ENCODE data around the gene ANKRD12. TPM values are rescaled to one million over a fixed set of nuclear protein-coding genes. Genes with fewer than 3 reads are reported as not detected.

Gene ANKRD12
- total and polyA plus RNA-seq, 2 experiments from 2014 or later = 23.9 to 92.4 TPM

GRCh38 chr18:9120796-9121195, 15.8 kb upstream of the ANKRD12 start (continued):
- TF ChIP-seq, protein P1, sequence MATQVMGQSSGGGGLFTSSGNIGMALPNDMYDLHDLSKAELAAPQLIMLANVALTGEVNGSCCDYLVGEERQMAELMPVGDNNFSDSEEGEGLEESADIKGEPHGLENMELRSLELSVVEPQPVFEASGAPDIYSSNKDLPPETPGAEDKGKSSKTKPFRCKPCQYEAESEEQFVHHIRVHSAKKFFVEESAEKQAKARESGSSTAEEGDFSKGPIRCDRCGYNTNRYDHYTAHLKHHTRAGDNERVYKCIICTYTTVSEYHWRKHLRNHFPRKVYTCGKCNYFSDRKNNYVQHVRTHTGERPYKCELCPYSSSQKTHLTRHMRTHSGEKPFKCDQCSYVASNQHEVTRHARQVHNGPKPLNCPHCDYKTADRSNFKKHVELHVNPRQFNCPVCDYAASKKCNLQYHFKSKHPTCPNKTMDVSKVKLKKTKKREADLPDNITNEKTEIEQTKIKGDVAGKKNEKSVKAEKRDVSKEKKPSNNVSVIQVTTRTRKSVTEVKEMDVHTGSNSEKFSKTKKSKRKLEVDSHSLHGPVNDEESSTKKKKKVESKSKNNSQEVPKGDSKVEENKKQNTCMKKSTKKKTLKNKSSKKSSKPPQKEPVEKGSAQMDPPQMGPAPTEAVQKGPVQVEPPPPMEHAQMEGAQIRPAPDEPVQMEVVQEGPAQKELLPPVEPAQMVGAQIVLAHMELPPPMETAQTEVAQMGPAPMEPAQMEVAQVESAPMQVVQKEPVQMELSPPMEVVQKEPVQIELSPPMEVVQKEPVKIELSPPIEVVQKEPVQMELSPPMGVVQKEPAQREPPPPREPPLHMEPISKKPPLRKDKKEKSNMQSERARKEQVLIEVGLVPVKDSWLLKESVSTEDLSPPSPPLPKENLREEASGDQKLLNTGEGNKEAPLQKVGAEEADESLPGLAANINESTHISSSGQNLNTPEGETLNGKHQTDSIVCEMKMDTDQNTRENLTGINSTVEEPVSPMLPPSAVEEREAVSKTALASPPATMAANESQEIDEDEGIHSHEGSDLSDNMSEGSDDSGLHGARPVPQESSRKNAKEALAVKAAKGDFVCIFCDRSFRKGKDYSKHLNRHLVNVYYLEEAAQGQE (IDR thresholded peaks at IDR 0.05; ENCODE audit: unreplicated experiment) = no peak
- TF ChIP-seq JUNB (IDR thresholded peaks at IDR 0.05; ENCODE audit: unreplicated experiment) (no peak), ZNF331 (CRISPR knock-in tag; IDR thresholded peaks at IDR 0.05; ENCODE audit: low read depth) (no peak), ZNF462 (CRISPR knock-in tag; IDR thresholded peaks at IDR 0.05) (no peak), STAT1 (IDR thresholded peaks at IDR 0.05; ENCODE audit: unreplicated experiment) (no peak)

DNA sequence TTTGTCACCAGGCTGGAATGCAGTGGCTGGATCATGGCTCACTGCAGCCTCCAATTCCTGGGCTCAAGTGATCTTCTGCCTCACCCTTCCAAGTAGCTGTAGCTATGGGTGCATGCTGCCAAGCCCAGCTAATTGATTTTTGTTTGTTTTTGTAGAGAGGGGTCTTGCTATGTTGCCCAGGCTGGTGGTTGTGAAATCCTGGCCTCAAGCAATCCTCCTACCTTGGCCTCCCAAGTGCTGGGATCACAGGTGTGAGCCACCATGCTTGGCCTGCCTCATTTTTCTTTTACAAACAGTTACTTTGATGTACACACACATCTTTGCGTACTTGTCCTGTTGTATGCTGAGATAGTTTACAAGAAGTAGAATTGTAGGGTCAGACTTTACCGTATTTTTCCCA, 13.1 kb upstream of the ANKRD12 start:
- Histone ChIP-seq H2AFZ (no peak overlapping the region), H3K27me3 (ENCODE audit: insufficient read depth) (no peaks in the 10 kb centered on the region), H3K4me2 (no peak overlapping the region), H3K4me3 (no peak overlapping the region), H3K79me2 (replicated peaks; ENCODE audit: insufficient read depth) (peaks cover 50% of the 10 kb centered on the region), H4K20me1 (replicated peaks; ENCODE audit: insufficient read depth) (no peaks in the 10 kb centered on the region; the same call in 1 of the 2 replicates), H3K4me1 (ENCODE audit: insufficient read depth) (no peaks in the 10 kb centered on the region), H3K9me2 (ENCODE audit: insufficient read depth) (no peaks in the 10 kb centered on the region), H3F3A (replicated peaks; ENCODE audit: low read depth) (no peaks in the 10 kb centered on the region), H3K27ac (ENCODE audit: low read depth) (no peak overlapping the region), H3K36me3 (ENCODE audit: insufficient read depth) (peaks cover 53% of the 10 kb centered on the region)
- Mint-ChIP-seq H3K4me3 (no peak overlapping the region), H3K9me3 (no peaks in the 10 kb centered on the region), H3K36me3 (ENCODE audit: low read depth) (peaks cover 79% of the 10 kb centered on the region), H3K27ac (no peak overlapping the region), H3K27me3 (ENCODE audit: insufficient read depth, low read depth, poor library complexity) (no peaks in the 10 kb centered on the region), H3K4me1 (no peaks in the 10 kb centered on the region)
- DNase-seq (ENCODE audit: low spot score) (no peak), ATAC-seq (no peak)
- TF ChIP-seq EZH2phosphoT487 (IDR thresholded peaks at IDR 0.05; ENCODE audit: unreplicated experiment) (no peak), EZH2 (IDR thresholded peaks at IDR 0.05; ENCODE audit: low read depth, unreplicated experiment) (no peak), JUNB (IDR thresholded peaks at IDR 0.05; ENCODE audit: unreplicated experiment) (no peak), STAT1 (IDR thresholded peaks at IDR 0.05; ENCODE audit: unreplicated experiment) (no peak), NANOG (IDR thresholded peaks at IDR 0.05; ENCODE audit: borderline replicate concordance) (no peak), CTCF (conservative IDR thresholded peaks at IDR 0.05; ENCODE audit: low read depth in 2 of 2) (no peak), POLR2AphosphoS5 (IDR thresholded peaks at IDR 0.05; ENCODE audit: low read depth) (no peak), CREB1 (CRISPR knock-in tag; IDR thresholded peaks at IDR 0.05; ENCODE audit: low read depth) (no peak)
- TF ChIP-seq, protein P2, sequence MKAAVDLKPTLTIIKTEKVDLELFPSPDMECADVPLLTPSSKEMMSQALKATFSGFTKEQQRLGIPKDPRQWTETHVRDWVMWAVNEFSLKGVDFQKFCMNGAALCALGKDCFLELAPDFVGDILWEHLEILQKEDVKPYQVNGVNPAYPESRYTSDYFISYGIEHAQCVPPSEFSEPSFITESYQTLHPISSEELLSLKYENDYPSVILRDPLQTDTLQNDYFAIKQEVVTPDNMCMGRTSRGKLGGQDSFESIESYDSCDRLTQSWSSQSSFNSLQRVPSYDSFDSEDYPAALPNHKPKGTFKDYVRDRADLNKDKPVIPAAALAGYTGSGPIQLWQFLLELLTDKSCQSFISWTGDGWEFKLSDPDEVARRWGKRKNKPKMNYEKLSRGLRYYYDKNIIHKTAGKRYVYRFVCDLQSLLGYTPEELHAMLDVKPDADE (IDR thresholded peaks at IDR 0.05) = no peak
